Gastrocnemius medialis (tissue), 4 donors: ENCODE measurements around the gene PLSCR3. TPM values are rescaled to one million over a fixed set of nuclear protein-coding genes. Genes with fewer than 3 reads are reported as not detected.

Experiments used
- ATAC-seq, 2 donors: fragments of 150-250 bp; one replicate each; pipeline ENCODE4 v1.9.1; 2016
- DNase-seq, 2 donors: peaks; one replicate each; pipeline ENCODE4 v3.0.0-alpha.2; 2019
- H3K27ac ChIP-seq, 4 donors: fragments of 200-600 bp; sonication (generic); 1 replicate in 1 of 4; 2 replicates in 3 of 4; pipeline ENCODE4 v1.5.1; 2016 to 2018; ENCODE audit warnings: mild to moderate bottlenecking in 2 of 4, moderate library complexity in 1 of 4
- H3K27me3 ChIP-seq, 3 donors: fragments of 200-600 bp; sonication (generic) in 2 of 3; 1 replicate in 1 of 3; 2 replicates in 2 of 3; pipeline versions ENCODE4 v1.5.1 to v1.6.0; 2016 to 2019; ENCODE audit warnings: mild to moderate bottlenecking in 1 of 3, moderate library complexity in 1 of 3
- H3K36me3 ChIP-seq, 2 donors: fragments of 200-600 bp; sonication (generic) in 1 of 2; one replicate each; pipeline ENCODE4 v1.5.1; 2017 to 2018
- H3K4me1 ChIP-seq, 2 donors: fragments of 200-600 bp; sonication (generic) in 1 of 2; one replicate each; pipeline ENCODE4 v1.5.1; 2016 to 2017; ENCODE audit warnings: mild to moderate bottlenecking in 2 of 2
- H3K4me3 ChIP-seq, 4 donors: fragments of 200-600 bp; sonication (generic) in 3 of 4; 1 replicate in 1 of 4; 2 replicates in 3 of 4; pipeline ENCODE4 v1.5.1; 2016 to 2019; ENCODE audit warnings: mild to moderate bottlenecking in 2 of 4
- H3K9me3 ChIP-seq, 3 donors: fragments of 200-600 bp; sonication (generic) in 2 of 3; 1 replicate in 1 of 3; 2 replicates in 2 of 3; pipeline ENCODE4 v1.5.1; 2016 to 2019
- CTCF ChIP-seq, 5 experiments: fragments of 450-650 bp in 3 of 5; fragments of 200-600 bp in 2 of 5; sonication (generic) in 2 of 5; IDR thresholded peaks in 4 of 5; conservative IDR thresholded peaks in 1 of 5; 1 replicate in 4 of 5; 2 replicates in 1 of 5; pipeline ENCODE4 v1.5.1; 2016 to 2019; ENCODE audit warnings: antibody characterized with exemption in 5 of 5, mild to moderate bottlenecking in 3 of 5, moderate library complexity in 3 of 5
- POLR2A ChIP-seq, 2 donors: fragments of 450-650 bp; IDR thresholded peaks; one replicate each; pipeline ENCODE4 v1.6.1; 2017; ENCODE audit warnings: antibody characterized with exemption in 2 of 2, mild to moderate bottlenecking in 2 of 2, moderate library complexity in 2 of 2
- in situ Hi-C, 4 donors: fragments of 200-750 bp; cut with MboI; loops; one replicate each; pipeline versions ENCODE4 v1.15.0 to v1.8.0; 2017; ENCODE audit warnings: low sequenced_read_pairs in 4 of 4
- intact Hi-C: fragments of 100-400 bp; cut with DNase I; formaldehyde crosslinking; loops from one replicate; pipeline ENCODE4 v1.15.1; 2023; ENCODE audit warnings: low total_unique reads
- total RNA-seq, 4 donors: library from RNA; depleted of rRNA; stranded (reverse); fragments of >200 nt; gene quantifications; one replicate each; pipeline versions ENCODE4 v1.1.0 to v1.2.3, GENCODE V29; 2016

PLSCR3 gene
- total RNA-seq, 4 donors from 2014 or later: 8.9 to 20.3 (median 14.4) TPM

DNA sequence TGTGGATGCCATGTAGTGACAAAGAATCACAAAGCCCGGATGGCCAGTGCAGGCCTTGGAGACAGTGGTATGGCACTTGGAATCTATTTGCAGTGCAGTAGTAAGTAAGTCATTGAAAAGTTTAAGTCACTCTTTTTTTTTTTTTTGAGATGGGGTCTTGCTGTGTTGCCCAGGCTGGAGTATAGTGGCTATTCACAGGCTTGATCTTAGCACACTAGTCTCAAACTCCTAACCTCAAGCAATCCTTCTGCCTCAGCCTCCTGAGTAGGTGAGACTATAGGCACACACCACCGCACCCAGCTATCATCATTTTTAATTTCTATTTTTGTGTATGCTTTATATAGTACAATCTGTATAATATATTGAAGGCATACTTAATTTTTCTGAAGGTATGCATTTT is 4.3 kb upstream of the PLSCR3 start:
- ATAC-seq: no peak
- DNase-seq: no peak
- Histone ChIP-seq H3K4me1 (peaks cover 17 to 22% of the 10 kb centered on the region in 2 donors), H3K9me3 (no peaks in the 10 kb centered on the region), H3K4me3 (no peak overlapping the region), H3K27ac (no peak overlapping the region), H3K27me3 (no peaks in the 10 kb centered on the region), H3K36me3 (no peaks in the 10 kb centered on the region)
- intact Hi-C loops: no loop called here
- no peak for TF ChIP-seq CTCF (IDR thresholded peaks at IDR 0.05 in 4 of 5, conservative IDR thresholded peaks at IDR 0.05 in 1 of 5)
- TF ChIP-seq POLR2A (IDR thresholded peaks at IDR 0.05): no peak
- in situ Hi-C loops: no loop called here

DNA sequence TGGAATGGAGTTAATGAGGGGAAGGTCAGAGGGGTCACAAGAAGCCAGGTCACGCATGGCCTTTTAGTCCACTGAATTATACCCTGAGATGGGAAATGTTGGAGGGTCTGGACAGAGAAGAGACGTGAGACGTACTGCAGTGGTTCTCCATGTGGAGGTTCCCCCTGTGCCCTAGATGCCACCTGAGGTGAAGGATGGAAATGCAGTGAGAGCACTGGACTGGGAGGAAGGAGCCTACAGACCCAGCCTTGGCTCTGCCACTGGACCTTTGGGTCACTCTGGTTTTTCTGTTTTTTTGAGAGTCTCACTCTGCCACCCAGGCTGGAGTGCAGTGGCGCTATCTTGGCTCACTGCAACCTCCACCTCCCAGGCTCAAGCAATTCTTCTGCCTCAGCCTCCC is 1.8 kb upstream of the PLSCR3 start:
- DNase-seq: no peak
- intact Hi-C loops (no loop called here), in situ Hi-C loops (no loop called here)
- no peak for ATAC-seq
- Histone ChIP-seq H3K27me3 (no peaks in the 10 kb centered on the region), H3K9me3 (no peaks in the 10 kb centered on the region), H3K36me3 (peaks cover 0 to 4% of the 10 kb centered on the region in 2 donors), H3K4me3 (no peak overlapping the region), H3K27ac (no peak overlapping the region), H3K4me1 (peaks cover 9 to 10% of the 10 kb centered on the region in 2 donors)
- TF ChIP-seq CTCF (IDR thresholded peaks at IDR 0.05 in 4 of 5, conservative IDR thresholded peaks at IDR 0.05 in 1 of 5) (no peak), POLR2A (IDR thresholded peaks at IDR 0.05) (no peak)

- Histone ChIP-seq H3K27me3 (no peaks in the 10 kb centered on the region), H3K36me3 (peaks cover 0 to 22% of the 10 kb centered on the region in 2 donors), H3K4me1 (peaks cover 9 to 10% of the 10 kb centered on the region in 2 donors), H3K4me3 (peak overlapping the region; percentile 73 to 97 (median 88)), H3K27ac (peak overlapping the region; percentile 83 to 97 (median 90)), H3K9me3 (no peaks in the 10 kb centered on the region)
- in situ Hi-C loops: no loop called here
- no peak for TF ChIP-seq POLR2A (IDR thresholded peaks at IDR 0.05)
- no peak for TF ChIP-seq CTCF (IDR thresholded peaks at IDR 0.05 in 4 of 5, conservative IDR thresholded peaks at IDR 0.05 in 1 of 5)
- intact Hi-C loops: loop anchor here (1.0 kb wide), 4 partner anchors 9 to 90 kb away; partner anchors contain the start of genes POLR2A and TMEM102
- ATAC-seq: peak; percentile 16 to 24
- DNase-seq: peak in 1 of 2 donors; percentile 15
Observed at GRCh38 chr17:7393613-7394451, 493 bp downstream of the PLSCR3 start.

GRCh38 chr17:7392696-7393612 is 1.4 kb downstream of the PLSCR3 start:
- Histone ChIP-seq H3K36me3 (peaks cover 0 to 22% of the 10 kb centered on the region in 2 donors), H3K27ac (peak overlapping the region in 3 of 4 donors; percentile 87 to 97 (median 94)), H3K27me3 (no peaks in the 10 kb centered on the region), H3K4me3 (peak overlapping the region in 3 of 4 donors; percentile 73 to 97 (median 93)), H3K9me3 (no peaks in the 10 kb centered on the region), H3K4me1 (peaks cover 9 to 10% of the 10 kb centered on the region in 2 donors)
- no peak for TF ChIP-seq POLR2A (IDR thresholded peaks at IDR 0.05)
- no peak for TF ChIP-seq CTCF (IDR thresholded peaks at IDR 0.05 in 4 of 5, conservative IDR thresholded peaks at IDR 0.05 in 1 of 5)
- DNase-seq (peak in 1 of 2 donors; percentile 9), ATAC-seq (no peak)
- intact Hi-C loops (no loop called here), in situ Hi-C loops (no loop called here)
